Heart left ventricle (tissue), 16 donors: Measurements from ENCODE around the gene GEMIN4. TPM values are rescaled to one million over a fixed set of nuclear protein-coding genes. Genes with fewer than 3 reads are reported as not detected.
A peak's percentile ranks its signal among the peaks of the same experiment; 100 is the strongest.
"Not testable (repeated sequence)": the region's sequence is repeated elsewhere in the genome, so short reads cannot be mapped to it uniquely, and the experiment has no call there.

Source experiments
- ATAC-seq, 4 donors: fragments of 200-7000 bp; cut with Tn5 transposase; one replicate each; pipeline ENCODE4 v1.9.1; 2020 to 2022; ENCODE audit warnings: moderate library complexity in 4 of 4, mild to moderate bottlenecking in 3 of 4, moderate number of reproducible peaks in 1 of 4
- DNase-seq, 5 donors: peaks; one replicate each; pipeline ENCODE4 v3.0.0-alpha.2; 2020
- H3K27ac ChIP-seq, 12 donors: fragments of 200-600 bp; sonication (generic) in 4 of 12; one replicate each; pipeline versions ENCODE4 v1.5.0 to v1.8.0; 2016 to 2022; ENCODE audit warnings: mild to moderate bottlenecking in 2 of 12
- H3K27me3 ChIP-seq, 9 donors: fragments of 200-600 bp; sonication (generic) in 2 of 9; one replicate each; pipeline versions ENCODE4 v1.5.1 to v1.8.0; 2016 to 2022; ENCODE audit warnings: mild to moderate bottlenecking in 3 of 9
- H3K36me3 ChIP-seq, 9 donors: fragments of 200-600 bp; sonication (generic) in 2 of 9; one replicate each; pipeline versions ENCODE4 v1.5.0 to v1.8.0; 2018 to 2022; ENCODE audit warnings: mild to moderate bottlenecking in 2 of 9
- H3K4me1 ChIP-seq, 12 donors: fragments of 200-600 bp; sonication (generic) in 4 of 12; one replicate each; pipeline versions ENCODE4 v1.5.0 to v1.8.0; 2016 to 2022; ENCODE audit warnings: mild to moderate bottlenecking in 3 of 12
- H3K4me3 ChIP-seq, 12 donors: fragments of 200-600 bp; sonication (generic) in 4 of 12; one replicate each; pipeline versions ENCODE4 v1.5.0 to v1.8.0; 2017 to 2022; ENCODE audit warnings: mild to moderate bottlenecking in 9 of 12, moderate library complexity in 4 of 12
- H3K9me3 ChIP-seq, 12 donors: fragments of 200-600 bp; sonication (generic) in 4 of 12; one replicate each; pipeline versions ENCODE4 v1.5.0 to v1.8.0; 2016 to 2022; ENCODE audit warnings: mild to moderate bottlenecking in 1 of 12
- CTCF ChIP-seq, 12 donors: fragments of 200-600 bp; sonication (generic) in 4 of 12; IDR thresholded peaks; one replicate each; pipeline versions ENCODE4 v1.5.0 to v1.8.0; 2018 to 2022; ENCODE audit warnings: antibody characterized with exemption in 12 of 12, mild to moderate bottlenecking in 5 of 12
- POLR2A ChIP-seq, 2 donors: fragments of 450-650 bp; IDR thresholded peaks; one replicate each; pipeline ENCODE4 v1.6.1; 2017; ENCODE audit warnings: antibody characterized with exemption in 2 of 2, mild to moderate bottlenecking in 2 of 2, moderate library complexity in 2 of 2
- WGBS, 4 donors: extraction: QIAGEN DNeasy Blood & Tissue Kit in 2 of 4; methylation state at CpG; one replicate each; pipeline versions ENCODE4 v1.1.5 to v1.1.7; 2013 to 2018; 5-methylcytosine and 5-hydroxymethylcytosine counted together
- intact Hi-C, 10 donors: fragments of 100-400 bp; cut with DNase I; formaldehyde crosslinking; loops; one replicate each; pipeline versions ENCODE4 v1.11.1 to v1.14.2; 2022
- polyA plus RNA-seq, 2 donors: library from polyadenylated mRNA; stranded (reverse); fragments of 200-250 nt; gene quantifications; one replicate each; pipeline ENCODE4 v1.2.3, GENCODE V29; 2013
- total RNA-seq, 9 donors: library from RNA; depleted of rRNA in 2 of 9; stranded (reverse); fragments of >200 nt in 2 of 9; fragmentation: NEBNext Ultra II Directional in 3 of 9; extraction: Animal tissue kit (Norgen Biotek cat#: 25700) in 3 of 9; gene quantifications; one replicate each; pipeline versions ENCODE4 v1.1.0 to v1.2.4, GENCODE V29; 2016 to 2023
- donor health status: ischemic (EF 13 %, LVEDD 7.1; RV severe dilation, severe dysfunction).
- donor health status: healthy with polysubstance abuse.
- donor health status: DM: no; HTN: yes; CAD: no.
- donor health status: DM: no; HTN: no; CAD: no.
- donor health status: ischemic (EF 25% LVEDD 6.9; RV normal size, moderate dysfunction).
- donor health status: ischemic (EF 25% LVEDD 5.7; RV mildly dilated, moderate dysfunction).
- donor health status: healthy.
- donor health status: DM: yes; HTN: yes; CAD: no.
- donor health status: ischemic (EF 35%, LVEDD 5.7; RV mildly dilated, moderate dysfunction).
- donor health status: nonischemic (EF 11% LVEDD 7.7; RV severe dilation, severe dysfunction).
- donor health status: DM: yes; HTN: yes; CAD: no.
- donor health status: PGD.
- donor health status: ischemic (EF 29% LVEDD 5.4; RV normal size, mild dysfunction).
- donor health status: nonischemic (EF 23%, LVEDD 6.1; RV moderate dilation, normal function).

Gene GEMIN4
- total and polyA plus RNA-seq, 11 donors, result 3.2 to 20.8 (median 9.8) TPM

- Histone ChIP-seq H3K4me3 (no peak overlapping the region), H3K9me3 (no peaks in the 10 kb centered on the region), H3K4me1 (peaks cover 0 to 33% (median 8%) of the 10 kb centered on the region in 12 donors), H3K36me3 (peaks cover 0 to 51% (median 21%) of the 10 kb centered on the region in 9 donors), H3K27me3 (no peaks in the 10 kb centered on the region), H3K27ac (no peak overlapping the region)
- ATAC-seq (no peak), DNase-seq (no peak)
- TF ChIP-seq CTCF (IDR thresholded peaks at IDR 0.05) (no peak), POLR2A (IDR thresholded peaks at IDR 0.05) (no peak)
- intact Hi-C loops, result loop anchor here in 6 of 10 donors (2.0 to 5.0 kb wide), 4 partner anchors 291 to 561 kb away; a partner anchor contains a TSS
- 83 to 88% (median 87%) methylated on average over 12 of the region's 12 CpGs for WGBS, 4 donors
Measured at GRCh38 chr17:703081-703875, 48.8 kb downstream of the GEMIN4 start.

- peak; percentile 61 to 86 (median 78) for TF ChIP-seq CTCF (IDR thresholded peaks at IDR 0.05)
- no peak for TF ChIP-seq POLR2A (IDR thresholded peaks at IDR 0.05)
- H3K36me3 ChIP-seq, result peaks cover 0 to 61% (median 35%) of the 10 kb centered on the region in 9 donors
- DNase-seq, result no peak
Measured at GRCh38 chr17:700504-701094, 51.5 kb downstream of the GEMIN4 start.

GRCh38 chr17:699345-699744 lies 52.7 kb downstream of the GEMIN4 start:
- intact Hi-C loops, result loop anchor here in 3 of 10 donors (5.0 to 10.0 kb wide), 2 partner anchors 145 to 557 kb away; a partner anchor contains a TSS
- H3K4me1 ChIP-seq, result peaks cover 0 to 25% (median 0%) of the 10 kb centered on the region in 12 donors
- H3K36me3 ChIP-seq, result peaks cover 0 to 67% (median 47%) of the 10 kb centered on the region in 9 donors
- DNase-seq (no peak), ATAC-seq (no peak)
- H3K9me3 ChIP-seq, result no peaks in the 10 kb centered on the region
- H3K4me3 ChIP-seq, result no peak overlapping the region
- whole genome bisulfite sequencing, 4 donors, result 67 to 84% (median 73%) methylated on average over 7 of the region's 7 CpGs
- no peaks in the 10 kb centered on the region for H3K27me3 ChIP-seq
- TF ChIP-seq POLR2A (IDR thresholded peaks at IDR 0.05) (no peak), CTCF (IDR thresholded peaks at IDR 0.05) (no peak)
- peak overlapping the region in 3 of 12 donors; percentile 4 to 51 (median 12) for H3K27ac ChIP-seq

More at GRCh38 chr17:700504-701094, 51.5 kb downstream of the GEMIN4 start:
- Histone ChIP-seq H3K9me3 (no peaks in the 10 kb centered on the region), H3K4me3 (no peak overlapping the region), H3K27ac (no peak overlapping the region), H3K27me3 (no peaks in the 10 kb centered on the region), H3K4me1 (peaks cover 0 to 25% (median 3%) of the 10 kb centered on the region in 12 donors)
- peak in 2 of 4 donors; percentile 38 to 57 for ATAC-seq
- WGBS, 4 donors, result 78 to 89% (median 84%) methylated on average over 1 of the region's 1 CpG
- intact Hi-C loops, result loop anchor here in 9 of 10 donors (1.0 to 5.0 kb wide), 7 partner anchors 288 to 558 kb away; a partner anchor contains a TSS

DNA sequence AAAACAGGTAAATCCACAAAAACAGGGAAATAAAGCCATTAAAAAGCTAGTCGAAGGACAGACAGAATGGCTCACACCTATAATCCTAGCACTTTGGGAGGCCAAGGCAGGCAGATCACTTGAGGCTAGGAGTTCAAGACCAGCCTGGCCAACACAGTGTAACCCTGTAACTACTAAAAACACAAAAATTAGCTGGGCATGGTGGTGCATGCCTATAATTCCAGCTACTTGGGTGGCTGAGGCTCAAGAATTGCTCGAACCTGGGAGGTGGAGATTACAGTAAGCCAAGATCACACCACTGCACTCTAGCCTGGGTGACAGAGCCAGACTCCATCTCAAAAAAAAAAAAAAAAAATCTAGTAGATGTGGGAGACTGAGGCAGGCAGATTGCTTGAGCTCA lies 54.0 kb downstream of the GEMIN4 start:
- intact Hi-C loops, result loop anchor here in 3 of 10 donors (5.0 to 10.0 kb wide), 2 partner anchors 143 to 556 kb away; a partner anchor contains a TSS
- not testable (repeated sequence) for H3K4me3 ChIP-seq, ATAC-seq, H3K9me3 ChIP-seq, DNase-seq, H3K27ac ChIP-seq, H3K27me3 ChIP-seq
- Histone ChIP-seq H3K4me1 (peaks cover 0 to 25% (median 0%) of the 10 kb centered on the region in 12 donors), H3K36me3 (peaks cover 0 to 78% (median 60%) of the 10 kb centered on the region in 9 donors)
- 94 to 97% (median 96%) methylated on average over 2 of the region's 2 CpGs for WGBS, 4 donors
